ENCODE data around the gene BAHD1. TPM values are rescaled to one million over a fixed set of nuclear protein-coding genes. Genes with fewer than 3 reads are reported as not detected.
A peak's percentile ranks its signal among the peaks of the same experiment; 100 is the strongest.

BAHD1 gene
- total RNA-seq, 1 experiment from 2014 or later = 6.0 TPM

DNA sequence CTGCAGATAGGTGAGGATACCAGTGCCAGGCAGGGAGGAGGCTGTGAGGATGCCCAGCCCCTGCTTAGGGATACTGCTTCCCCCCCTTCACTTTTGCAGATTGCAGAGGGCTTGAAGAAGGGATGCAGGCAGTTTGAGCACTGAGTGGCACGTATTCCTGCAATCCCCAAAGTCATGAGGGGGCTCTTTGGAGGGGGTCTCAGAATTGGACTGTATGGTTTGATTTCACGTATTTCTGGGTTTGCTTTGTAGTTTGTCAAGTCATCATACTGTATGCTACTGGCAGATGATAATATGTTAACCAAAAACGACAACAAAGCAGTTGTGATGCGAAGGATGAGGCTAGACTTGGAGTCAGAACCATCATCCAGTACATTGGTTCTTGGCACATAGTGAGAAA lies 58.1 kb downstream of the BAHD1 start:
- DNase-seq (ENCODE audit: low spot score) = no peak

DNA sequence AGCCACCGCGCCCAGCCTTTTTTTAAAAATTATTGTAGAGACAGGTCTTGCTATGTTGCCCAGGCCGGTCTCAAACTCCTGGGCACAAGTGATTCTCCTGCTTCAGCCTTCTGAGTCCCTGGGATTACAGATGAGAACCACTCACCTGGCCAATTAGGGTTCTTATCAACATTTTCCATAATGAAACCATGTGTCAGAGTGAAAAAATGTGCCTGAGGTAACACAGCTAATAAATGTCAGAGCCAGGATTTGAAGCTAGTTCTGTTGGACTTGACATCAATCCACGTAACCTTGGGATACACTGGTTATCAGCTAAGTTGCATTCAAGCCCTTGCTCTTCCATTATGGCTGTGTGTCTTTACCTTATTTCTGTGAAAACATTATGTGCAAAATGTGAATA lies 59.2 kb downstream of the BAHD1 start:
- no peak for DNase-seq (ENCODE audit: low spot score)

DNA sequence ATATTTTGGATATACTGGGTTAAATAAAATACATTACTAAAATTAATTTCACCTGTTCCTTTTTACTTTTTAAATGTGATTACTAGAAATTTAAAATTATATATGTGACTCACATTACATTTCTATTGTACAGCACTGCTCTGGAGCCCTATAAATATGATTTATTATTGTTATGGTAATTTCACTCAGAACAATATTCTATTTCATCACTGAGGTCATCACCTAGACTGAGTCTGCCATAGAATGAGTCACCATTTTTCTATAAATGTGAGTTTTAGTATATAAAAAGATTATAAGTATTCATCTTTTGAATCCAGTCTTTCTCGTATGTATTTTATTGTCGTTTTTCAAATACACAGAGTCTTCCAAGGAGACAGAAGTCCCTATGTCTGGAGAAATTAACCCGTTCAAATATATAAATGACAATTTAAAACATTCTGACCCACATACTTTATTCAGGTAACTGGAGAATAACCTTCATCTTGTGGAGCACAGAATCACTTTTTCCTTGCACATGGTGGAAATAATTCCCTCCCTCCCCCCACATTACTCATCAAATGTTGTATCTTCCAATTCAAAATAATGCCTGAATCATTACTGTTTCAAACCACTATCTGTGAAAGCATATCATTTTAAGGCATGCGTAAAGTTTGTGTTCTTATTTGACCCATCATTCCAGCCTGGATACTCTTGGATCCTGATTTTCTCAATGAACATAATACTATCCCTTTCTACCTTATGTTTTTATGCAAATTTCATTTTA lies 60.0 kb downstream of the BAHD1 start:
- DNase-seq (ENCODE audit: low spot score) = no peak

DNA sequence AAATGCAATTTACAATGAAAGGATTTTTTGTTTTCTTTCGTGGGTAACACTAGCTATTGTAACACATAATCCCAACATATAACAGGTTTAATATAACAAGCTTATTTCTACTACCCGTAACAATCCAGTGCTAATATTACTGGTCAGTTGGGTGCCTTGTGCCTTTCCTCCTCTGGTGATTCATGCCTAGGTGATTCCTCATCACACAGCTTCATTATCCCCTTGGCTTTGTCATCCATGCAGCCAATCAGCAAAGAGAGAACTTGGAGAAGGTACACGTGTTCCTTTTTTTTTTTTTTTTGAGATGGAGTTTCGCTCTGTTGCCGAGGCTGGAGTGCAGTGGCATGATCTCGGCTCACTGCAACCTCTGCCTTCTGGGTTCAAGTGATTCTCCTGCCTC lies 60.7 kb downstream of the BAHD1 start:
- no peak for DNase-seq (ENCODE audit: low spot score)

DNA sequence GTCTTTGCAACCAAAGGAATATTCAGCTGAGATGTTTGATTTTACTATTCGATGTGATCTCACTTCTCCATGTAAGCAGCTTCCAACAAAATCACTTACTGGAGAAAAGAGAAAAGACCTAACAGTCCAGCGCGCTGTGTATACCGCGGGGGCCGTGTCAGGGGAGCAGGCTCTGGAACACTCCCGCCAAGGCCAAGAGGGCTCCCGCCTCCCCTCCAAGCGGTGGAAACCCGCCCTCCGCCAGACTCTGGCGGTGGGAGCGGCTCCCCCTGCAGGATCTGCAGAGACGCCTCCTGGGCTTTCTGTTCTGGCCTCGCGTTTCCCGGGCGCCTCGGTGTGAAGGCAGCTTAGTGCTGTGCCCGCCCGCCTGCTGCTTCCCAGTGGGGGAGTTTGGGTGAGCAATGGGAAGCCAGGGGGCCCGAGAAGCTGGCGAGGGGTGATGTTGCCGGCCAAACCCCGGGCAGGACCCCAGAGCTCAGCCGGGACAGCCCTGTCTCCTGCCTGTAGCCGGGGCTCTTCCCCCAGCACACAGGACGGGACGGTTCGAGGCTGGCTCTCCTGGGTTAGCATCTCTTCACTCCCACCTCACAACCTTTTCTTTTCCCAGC lies 66.3 kb downstream of the BAHD1 start:
- peak; percentile 42 for DNase-seq (ENCODE audit: low spot score)

DNA sequence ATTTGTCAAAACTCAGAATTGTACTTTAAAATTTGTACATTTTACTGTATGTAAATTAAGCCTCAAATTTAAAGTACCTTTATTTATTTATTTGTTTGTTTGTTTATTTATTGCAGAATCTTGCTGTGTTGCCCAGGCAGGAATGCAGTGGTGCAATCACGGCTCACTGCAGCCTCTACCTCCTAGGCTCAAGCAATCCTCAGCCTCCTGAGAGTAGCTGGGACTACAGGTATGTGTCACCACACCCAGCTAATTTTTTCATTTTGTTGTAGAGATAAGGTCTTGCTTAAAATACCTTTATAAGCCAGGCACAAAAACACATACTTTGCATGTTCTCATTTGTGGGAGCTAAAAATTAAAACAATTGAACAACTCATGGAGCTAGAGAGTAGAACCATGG lies 67.5 kb downstream of the BAHD1 start:
- no peak for DNase-seq (ENCODE audit: low spot score)

DNA sequence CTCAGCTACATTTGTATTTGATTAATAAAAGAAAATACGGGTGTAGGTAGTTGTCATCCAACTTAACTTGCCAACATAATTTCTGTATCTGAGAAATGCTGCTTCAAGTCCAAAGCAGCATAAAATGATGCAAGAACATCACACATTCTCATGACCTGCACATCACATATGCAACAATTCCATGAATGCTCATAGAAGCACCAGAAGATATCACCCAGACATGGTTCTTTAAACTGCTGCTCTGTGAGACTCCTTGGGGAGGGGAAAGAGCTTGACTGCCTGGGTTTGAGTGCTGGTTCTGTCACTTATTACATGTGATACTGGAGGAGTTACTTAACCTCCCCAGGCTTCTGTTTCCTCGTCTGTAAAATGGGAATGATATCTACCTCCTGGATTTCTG lies 69.4 kb downstream of the BAHD1 start:
- no peak for DNase-seq (ENCODE audit: low spot score)

DNA sequence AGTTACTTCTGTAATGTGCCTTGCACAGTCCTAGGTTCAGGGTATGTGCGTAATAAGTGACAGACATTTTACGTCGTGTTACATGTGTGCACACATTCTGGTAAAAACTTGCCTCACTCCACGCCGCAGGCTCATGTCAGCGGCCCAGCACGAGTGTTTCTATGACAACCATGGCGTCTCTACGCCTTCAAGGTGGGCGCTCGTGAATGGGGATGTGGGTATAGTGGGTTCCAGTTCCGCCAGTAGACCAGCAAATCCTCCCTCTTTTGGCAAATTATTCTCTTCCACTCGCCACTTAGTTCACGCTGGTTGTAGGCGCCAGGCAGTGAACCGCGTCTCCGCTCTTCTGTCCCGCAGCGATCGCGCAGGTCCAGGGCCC lies 70.3 kb downstream of the BAHD1 start:
- DNase-seq (ENCODE audit: low spot score) = no peak

DNA sequence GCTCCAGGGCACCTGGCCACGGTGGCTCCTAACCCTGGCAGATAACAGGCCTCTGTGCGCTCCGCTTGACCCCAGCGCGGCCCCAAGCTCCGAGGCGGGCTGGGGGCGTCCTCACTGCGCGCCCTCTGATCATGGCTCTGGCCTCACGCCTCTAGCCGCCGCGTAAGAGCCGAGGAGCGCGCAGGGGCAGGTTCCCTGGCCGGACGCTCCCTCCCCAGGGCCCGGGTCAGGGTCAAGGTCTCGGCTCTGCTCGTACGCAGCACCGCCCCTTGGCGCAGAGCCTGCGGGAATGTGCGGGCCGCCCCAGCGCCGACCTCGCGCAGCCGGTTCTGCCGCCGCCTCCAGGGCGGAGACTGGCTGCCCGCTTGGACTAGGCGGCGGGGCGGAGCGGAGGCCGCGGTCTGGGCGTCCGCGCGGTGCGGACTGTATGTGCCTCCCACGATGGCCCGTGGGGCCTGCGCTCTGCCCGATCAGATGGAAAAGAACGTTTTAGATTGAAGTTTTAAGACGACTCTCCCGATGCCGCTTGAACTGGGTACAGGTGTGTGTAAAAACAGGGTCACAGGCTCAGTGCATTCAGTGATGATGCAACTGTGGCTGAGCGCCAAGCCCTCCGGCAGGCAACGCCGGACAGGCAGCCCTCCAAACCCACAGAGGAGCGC lies 70.8 kb downstream of the BAHD1 start:
- DNase-seq (ENCODE audit: low spot score) = no peak

DNA sequence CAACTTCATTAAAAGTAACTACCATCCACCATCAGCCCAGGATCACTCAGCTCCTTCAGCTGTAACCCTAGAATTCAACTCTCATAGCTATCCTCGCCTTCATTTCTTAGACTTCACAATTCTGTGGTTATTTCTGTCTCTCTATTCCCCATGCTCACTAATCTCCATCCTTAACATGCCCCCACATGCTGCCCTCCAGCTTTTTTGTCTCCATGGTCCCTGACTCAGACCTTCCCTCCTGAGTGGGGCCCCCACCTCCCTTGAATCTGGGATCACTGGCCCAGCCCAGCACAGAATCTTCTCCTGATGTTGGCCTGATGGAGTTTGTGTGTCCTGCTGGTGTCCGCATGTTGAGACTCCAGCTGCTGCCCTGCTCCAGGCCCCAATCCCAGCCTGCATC lies 71.7 kb downstream of the BAHD1 start:
- DNase-seq (ENCODE audit: low spot score) = no peak

DNA sequence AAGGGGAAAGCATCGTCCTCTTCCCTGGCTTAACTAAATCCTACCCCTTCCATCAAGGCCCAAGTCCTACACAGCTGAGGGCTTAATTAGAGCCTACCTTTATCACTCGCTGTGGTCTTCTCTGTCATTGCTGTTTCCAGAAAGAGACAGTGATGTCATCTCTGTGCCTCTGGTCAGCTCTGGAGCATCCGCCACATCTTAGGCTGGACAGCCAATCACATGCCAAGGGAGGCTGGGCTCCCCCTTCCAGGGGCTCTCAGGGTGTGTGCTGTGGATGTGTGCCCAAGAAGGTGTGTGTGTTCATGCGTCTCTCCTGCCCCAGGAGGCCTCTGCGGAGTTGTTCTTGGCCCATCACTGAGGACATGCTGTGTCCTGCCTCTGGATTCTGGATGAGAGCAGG lies 72.9 kb downstream of the BAHD1 start:
- no peak for DNase-seq (ENCODE audit: low spot score)

DNA sequence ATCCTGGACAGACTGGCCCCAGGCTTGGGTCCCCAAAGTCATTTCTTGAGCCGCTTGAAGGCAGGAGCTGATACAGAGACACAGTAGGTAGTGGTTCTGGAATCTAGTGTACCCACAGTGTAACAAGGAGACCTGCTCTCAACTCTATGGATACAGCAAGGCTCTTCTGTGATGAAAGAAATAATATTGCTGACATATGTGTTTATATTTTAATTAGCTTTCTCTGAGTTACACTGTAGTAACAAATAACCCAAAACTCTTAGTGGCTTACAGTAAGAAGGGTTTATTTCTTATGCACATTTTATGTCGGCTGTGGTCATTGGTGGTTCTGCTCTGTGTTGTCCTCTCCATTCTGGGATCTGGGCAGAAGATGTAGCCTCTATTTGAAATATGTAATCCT lies 75.6 kb downstream of the BAHD1 start:
- no peak for DNase-seq (ENCODE audit: low spot score)

Other genes starting within 250 kb of the BAHD1 start
- gene PAK6, start 201.9 kb upstream of the BAHD1 start, total RNA-seq (2014; rRNA removed; shearing (Covaris generic)) = 2.4 TPM in 1 of 2 replicates, not detected in the other
- 0.37 TPM in 1 of 2 replicates, not detected in the other for gene ANKRD63, start 157.9 kb upstream of the BAHD1 start, total RNA-seq (2014; rRNA removed; shearing (Covaris generic))
- 1.6 and 2.4 TPM in 2 replicates for gene PLCB2, start 133.0 kb upstream of the BAHD1 start, total RNA-seq (2014; rRNA removed; shearing (Covaris generic))
- gene INAFM2, start 117.3 kb upstream of the BAHD1 start, total RNA-seq (2014; rRNA removed; shearing (Covaris generic)) = 13.0 and 15.7 TPM in 2 replicates
- 1.3 and 4.6 TPM in 2 replicates for gene CCDC9B, start 100.0 kb upstream of the BAHD1 start, total RNA-seq (2014; rRNA removed; shearing (Covaris generic))
- gene PHGR1, start 89.9 kb upstream of the BAHD1 start, total RNA-seq (2014; rRNA removed; shearing (Covaris generic)) = not detected in 2 replicates
- gene DISP2, start 82.7 kb upstream of the BAHD1 start, total RNA-seq (2014; rRNA removed; shearing (Covaris generic)) = 0.14 and 0.27 TPM in 2 replicates
- gene KNSTRN, start 58.2 kb upstream of the BAHD1 start, total RNA-seq (2014; rRNA removed; shearing (Covaris generic)) = 90.3 and 92.9 TPM in 2 replicates
- gene IVD, start 35.2 kb upstream of the BAHD1 start, total RNA-seq (2014; rRNA removed; shearing (Covaris generic)) = 9.1 and 13.6 TPM in 2 replicates
- 31.6 and 34.6 TPM in 2 replicates for gene CHST14, start 30.0 kb downstream of the BAHD1 start, total RNA-seq (2014; rRNA removed; shearing (Covaris generic))
- gene CCDC32, start 124.1 kb downstream of the BAHD1 start, total RNA-seq (2014; rRNA removed; shearing (Covaris generic)) = 22.9 and 33.5 TPM in 2 replicates
- 13.6 and 18.2 TPM in 2 replicates for gene RPUSD2, start 128.3 kb downstream of the BAHD1 start, total RNA-seq (2014; rRNA removed; shearing (Covaris generic))
- 18.3 and 18.8 TPM in 2 replicates for gene KNL1, start 153.3 kb downstream of the BAHD1 start, total RNA-seq (2014; rRNA removed; shearing (Covaris generic))